Psoas muscle (tissue), 8 donors: ENCODE results near the gene SCN5A. TPM values are rescaled to one million over a fixed set of nuclear protein-coding genes. Genes with fewer than 3 reads are reported as not detected.

Experiments
- ATAC-seq, 4 donors: fragments of 200-7000 bp; cut with Tn5 transposase; one replicate each; pipeline ENCODE4 v1.9.1; 2020; ENCODE audit warnings: moderate library complexity in 3 of 4, mild to moderate bottlenecking in 2 of 4
- DNase-seq, 2 donors: peaks; one replicate each; pipeline ENCODE4 v3.0.0-alpha.2; 2020
- H3K27ac ChIP-seq: fragments of 200-600 bp; one replicate; pipeline ENCODE4 v1.8.0; 2022
- H3K27me3 ChIP-seq, 3 donors: fragments of 200-600 bp in 1 of 3; one replicate each; pipeline versions ENCODE4 v1.6.1 to v1.8.0; 2013 to 2022; ENCODE audit warnings: low read length in 2 of 3, mild to moderate bottlenecking in 2 of 3, moderate library complexity in 1 of 3; ENCODE audit not compliant: insufficient read depth in 3 of 3
- H3K36me3 ChIP-seq, 2 donors: fragments of 200-600 bp in 1 of 2; one replicate each; pipeline versions ENCODE4 v1.6.1 to v1.8.0; 2013 to 2022; ENCODE audit warnings: low read depth in 1 of 2, mild to moderate bottlenecking in 1 of 2, moderate library complexity in 1 of 2; ENCODE audit not compliant: insufficient read depth in 1 of 2
- H3K4me1 ChIP-seq: fragments of 200-600 bp; one replicate; pipeline ENCODE4 v1.8.0; 2022
- H3K4me3 ChIP-seq: fragments of 200-600 bp; one replicate; pipeline ENCODE4 v1.8.0; 2022; ENCODE audit warnings: mild to moderate bottlenecking
- H3K9me3 ChIP-seq: fragments of 200-600 bp; one replicate; pipeline ENCODE4 v1.8.0; 2022
- WGBS, 3 donors: extraction: QIAGEN DNeasy Blood & Tissue Kit; methylation state at CpG; one replicate each; pipeline versions ENCODE4 v1.1.6 to v1.1.7; 2013; 5-methylcytosine and 5-hydroxymethylcytosine counted together
- intact Hi-C, 2 donors: fragments of 100-400 bp; cut with DNase I; formaldehyde crosslinking; loops; one replicate each; pipeline versions ENCODE4 v1.11.0 to v1.14.2; 2022
- polyA plus RNA-seq, 3 donors: library from polyadenylated mRNA; stranded (reverse); fragments of 200-250 nt; gene quantifications; one replicate each; pipeline ENCODE4 v1.2.3, GENCODE V29; 2013
- total RNA-seq, 4 donors: library from RNA; stranded (reverse); fragmentation: NEBNext Ultra II Directional in 2 of 4; extraction: Animal tissue kit (Norgen Biotek cat#: 25700) in 2 of 4; gene quantifications; one replicate each; pipeline versions ENCODE4 v1.2.1 to v1.2.4, GENCODE V29; 2021 to 2023
- TF ChIP-seq, protein P1 (sequence below): fragments of 200-600 bp; IDR thresholded peaks from one replicate; pipeline ENCODE4 v1.8.0; 2022; ENCODE audit warnings: antibody characterized with exemption
- donor health status: healthy with polysubstance abuse.
- donor health status: DM: no; HTN: no; CAD: no; lungs with moderate emphysema.
- donor health status: Bipolar disorder and iron deficiency.
- donor health status: healthy.
- donor health status: DM: yes; HTN: yes; CAD: no.
- donor health status: DM: no; HTN: no; CAD: no.
- donor health status: DM: no; HTN: no; CAD: no.
- donor health status: DM: yes; HTN: yes; CAD: no.

SCN5A gene
- total and polyA plus RNA-seq, 7 donors: 0.17 to 34.2 (median 5.7) TPM

DNA sequence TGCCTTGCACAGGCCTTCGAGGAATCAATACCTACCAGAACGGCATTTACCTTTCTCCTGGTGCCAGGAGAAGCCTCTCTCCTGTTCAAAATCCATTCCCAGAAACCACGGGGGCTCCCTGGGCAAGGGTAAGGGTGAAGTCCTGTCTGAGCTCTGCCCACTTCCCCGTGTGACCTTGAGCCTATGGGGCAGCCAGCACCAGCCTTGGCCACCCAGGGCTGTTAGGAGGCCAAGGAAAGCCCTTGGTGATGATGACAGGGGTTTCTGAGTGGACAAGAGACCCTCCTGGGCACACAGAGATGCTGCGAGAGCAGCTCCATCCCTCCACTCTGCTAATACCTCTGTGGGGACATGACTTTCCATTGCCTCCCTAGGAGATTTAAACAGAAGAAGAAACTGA lies 5.9 kb downstream of the SCN5A start:
- Histone ChIP-seq H3K36me3 (no peaks in the 10 kb centered on the region), H3K4me1 (peaks cover under 1% of the 10 kb centered on the region), H3K27me3 (peaks cover 0 to 17% (median 2%) of the 10 kb centered on the region in 3 donors), H3K9me3 (no peaks in the 10 kb centered on the region), H3K4me3 (no peak overlapping the region), H3K27ac (no peak overlapping the region)
- intact Hi-C loops: no loop called here
- DNase-seq (no peak), ATAC-seq (no peak)
- WGBS, 3 donors: 83 to 92% (median 86%) methylated on average over 5 of the region's 5 CpGs
- TF ChIP-seq, protein P1, sequence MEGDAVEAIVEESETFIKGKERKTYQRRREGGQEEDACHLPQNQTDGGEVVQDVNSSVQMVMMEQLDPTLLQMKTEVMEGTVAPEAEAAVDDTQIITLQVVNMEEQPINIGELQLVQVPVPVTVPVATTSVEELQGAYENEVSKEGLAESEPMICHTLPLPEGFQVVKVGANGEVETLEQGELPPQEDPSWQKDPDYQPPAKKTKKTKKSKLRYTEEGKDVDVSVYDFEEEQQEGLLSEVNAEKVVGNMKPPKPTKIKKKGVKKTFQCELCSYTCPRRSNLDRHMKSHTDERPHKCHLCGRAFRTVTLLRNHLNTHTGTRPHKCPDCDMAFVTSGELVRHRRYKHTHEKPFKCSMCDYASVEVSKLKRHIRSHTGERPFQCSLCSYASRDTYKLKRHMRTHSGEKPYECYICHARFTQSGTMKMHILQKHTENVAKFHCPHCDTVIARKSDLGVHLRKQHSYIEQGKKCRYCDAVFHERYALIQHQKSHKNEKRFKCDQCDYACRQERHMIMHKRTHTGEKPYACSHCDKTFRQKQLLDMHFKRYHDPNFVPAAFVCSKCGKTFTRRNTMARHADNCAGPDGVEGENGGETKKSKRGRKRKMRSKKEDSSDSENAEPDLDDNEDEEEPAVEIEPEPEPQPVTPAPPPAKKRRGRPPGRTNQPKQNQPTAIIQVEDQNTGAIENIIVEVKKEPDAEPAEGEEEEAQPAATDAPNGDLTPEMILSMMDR: no peak

DNA sequence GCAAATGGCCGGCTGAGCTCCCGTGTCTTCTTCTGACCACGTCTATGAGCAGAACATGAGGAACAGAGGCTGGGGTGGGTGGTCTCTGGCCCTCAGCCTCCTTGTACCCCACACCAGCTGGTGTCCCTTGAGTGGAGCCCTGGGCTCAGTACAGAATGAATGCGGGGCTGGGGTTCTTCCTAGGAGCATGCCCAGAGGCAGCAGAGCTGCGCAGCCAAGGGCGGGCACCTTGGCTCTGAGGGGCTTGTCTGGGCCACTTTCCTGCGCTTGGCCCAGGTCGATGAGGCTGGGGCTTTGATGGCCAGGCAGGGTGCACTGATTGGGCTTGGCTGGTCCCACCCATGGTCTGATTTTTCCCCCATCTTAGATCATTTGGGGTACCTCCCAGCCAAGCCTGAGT lies 6.4 kb downstream of the SCN5A start:
- H3K27me3 ChIP-seq: peaks cover 0 to 12% (median 2%) of the 10 kb centered on the region in 3 donors
- no peaks in the 10 kb centered on the region for H3K36me3 ChIP-seq
- DNase-seq (no peak), ATAC-seq (no peak)
- no peak overlapping the region for H3K4me3 ChIP-seq
- H3K27ac ChIP-seq: no peak overlapping the region
- H3K4me1 ChIP-seq: no peaks in the 10 kb centered on the region
- TF ChIP-seq, protein P1: no peak
- 90 to 91% (median 91%) methylated on average over 8 of the region's 8 CpGs for WGBS, 3 donors
- H3K9me3 ChIP-seq: no peaks in the 10 kb centered on the region
- intact Hi-C loops: no loop called here

DNA sequence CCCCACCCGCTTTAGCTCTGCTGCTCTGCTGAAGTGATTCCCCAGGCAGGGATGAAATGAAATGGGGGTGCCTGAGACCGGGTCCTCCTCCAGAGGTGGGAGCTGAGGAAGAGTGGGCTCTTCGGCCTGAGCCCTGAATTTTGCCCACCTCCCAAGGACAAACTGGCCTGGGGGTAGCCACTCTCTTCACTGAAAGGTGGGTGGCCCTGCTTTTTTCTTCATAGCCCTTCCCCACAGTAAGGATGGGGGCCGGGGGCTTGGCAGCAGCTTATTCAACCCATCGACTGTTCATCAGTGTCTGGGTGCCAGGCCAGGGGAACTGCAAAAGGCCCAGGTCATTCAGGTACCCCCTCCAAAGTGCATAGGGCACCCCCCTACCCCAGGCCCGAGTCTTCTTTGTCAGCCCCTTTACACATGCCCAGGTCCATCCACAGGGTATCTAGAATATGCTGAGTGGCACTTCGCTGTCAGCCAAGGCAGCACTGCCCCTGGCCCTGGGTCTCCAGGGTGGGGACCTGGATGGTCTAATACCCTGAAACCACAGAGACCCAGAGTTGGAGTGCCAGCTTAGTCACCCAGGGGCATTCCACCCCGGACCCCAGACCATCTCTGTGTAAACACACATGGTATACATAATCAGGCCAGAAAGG lies 7.9 kb downstream of the SCN5A start:
- no peaks in the 10 kb centered on the region for H3K4me1 ChIP-seq
- H3K27me3 ChIP-seq: peaks cover 0 to 7% (median 2%) of the 10 kb centered on the region in 3 donors

DNA sequence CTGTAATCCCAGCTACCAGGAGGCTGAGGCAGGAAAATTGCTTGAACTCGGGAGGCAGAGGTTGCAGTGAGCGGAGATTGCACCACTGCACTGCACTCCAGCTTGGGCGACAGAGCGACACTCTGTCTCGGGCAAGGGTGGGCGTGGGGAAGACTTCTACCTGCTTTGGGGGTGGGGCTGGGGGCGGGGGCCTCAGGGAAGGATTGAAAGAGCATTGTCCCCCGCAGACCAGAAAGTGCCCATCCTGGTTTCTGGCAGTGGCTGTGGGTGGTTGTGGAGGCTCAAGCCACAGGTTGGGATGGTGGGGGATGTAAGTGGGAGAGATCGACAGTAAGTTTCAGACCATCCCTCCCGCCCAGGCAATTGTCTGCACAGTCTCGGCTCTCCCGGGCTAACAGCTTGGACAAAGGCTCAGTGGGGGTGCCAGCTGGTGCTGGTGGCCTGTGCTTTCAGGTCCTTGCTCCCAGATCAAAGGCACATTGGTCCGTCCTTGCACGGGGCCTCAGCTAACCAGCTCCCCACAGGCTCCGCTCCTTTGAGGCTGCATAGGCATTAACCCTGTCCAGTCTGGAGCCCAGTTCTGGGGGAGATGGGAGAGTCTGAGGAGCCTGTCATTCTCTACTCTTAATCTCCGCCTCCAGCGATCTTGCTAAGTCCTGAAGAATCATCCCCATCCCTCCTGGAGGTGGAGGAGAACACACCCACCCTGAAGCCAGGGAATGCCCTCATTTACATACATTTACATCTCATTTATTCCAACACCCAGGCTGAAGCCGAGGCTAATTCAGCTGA lies 8.6 kb downstream of the SCN5A start:
- intact Hi-C loops: no loop called here
- Histone ChIP-seq H3K9me3 (no peaks in the 10 kb centered on the region), H3K27ac (no peak overlapping the region), H3K4me3 (no peak overlapping the region), H3K4me1 (no peaks in the 10 kb centered on the region), H3K36me3 (no peaks in the 10 kb centered on the region), H3K27me3 (peaks cover 0 to 7% (median 2%) of the 10 kb centered on the region in 3 donors)
- ATAC-seq (no peak), DNase-seq (no peak)
- TF ChIP-seq, protein P1: no peak
- 69 to 77% (median 69%) methylated on average over 18 of the region's 18 CpGs for WGBS, 3 donors

More for the DNA sequence above, 7.9 kb downstream of the SCN5A start:
- H3K4me3 ChIP-seq: no peak overlapping the region
- intact Hi-C loops: no loop called here
- TF ChIP-seq, protein P1: no peak
- no peaks in the 10 kb centered on the region for H3K9me3 ChIP-seq
- WGBS, 3 donors: 84 to 90% (median 85%) methylated on average over 8 of the region's 8 CpGs
- no peak overlapping the region for H3K27ac ChIP-seq
- no peak for ATAC-seq
- H3K36me3 ChIP-seq: no peaks in the 10 kb centered on the region
- DNase-seq: no peak
